ENCODE results near the gene APBB1IP.
"Not testable (repeated sequence)": the region's sequence is repeated elsewhere in the genome, so short reads cannot be mapped to it uniquely, and the experiment has no call there.

Gene APBB1IP

GRCh38 chr10:26441491-26442214, 3.5 kb downstream of the APBB1IP start:
- peak in 1 of 2 donors; percentile 62 for DNase-seq

GRCh38 chr10:26445411-26446031, 7.4 kb downstream of the APBB1IP start:
- no peak for DNase-seq

GRCh38 chr10:26446258-26446657, 8.1 kb downstream of the APBB1IP start:
- peak in 1 of 2 donors; percentile 28 for DNase-seq

GRCh38 chr10:26448292-26448691, 10.2 kb downstream of the APBB1IP start:
- DNase-seq = peak in 1 of 2 donors; percentile 41

- DNase-seq = peak; percentile 79 to 88
These were observed 10.7 kb downstream of the APBB1IP start for GRCh38 chr10:26448706-26449435.

- no peak for DNase-seq
These were observed 11.6 kb downstream of the APBB1IP start for GRCh38 chr10:26449726-26450125.

- no peak for DNase-seq
These were observed 13.8 kb downstream of the APBB1IP start for GRCh38 chr10:26451903-26452302.

GRCh38 chr10:26453850-26454249, 15.7 kb downstream of the APBB1IP start:
- DNase-seq = no peak

- DNase-seq = no peak
These were observed 16.8 kb downstream of the APBB1IP start for GRCh38 chr10:26454891-26455290.

- DNase-seq = no peak
These were observed 17.6 kb downstream of the APBB1IP start for GRCh38 chr10:26455567-26456315.

- no peak for DNase-seq
These were observed 18.9 kb downstream of the APBB1IP start for GRCh38 chr10:26457088-26457487.

- no peak for DNase-seq
These were observed 22.6 kb downstream of the APBB1IP start for GRCh38 chr10:26460736-26461135.

- no peak for DNase-seq
These were observed 25.8 kb downstream of the APBB1IP start for GRCh38 chr10:26463986-26464385.

- DNase-seq = no peak
These were observed 26.6 kb downstream of the APBB1IP start for GRCh38 chr10:26464632-26465280.

- not testable (repeated sequence) for DNase-seq
These were observed 28.4 kb downstream of the APBB1IP start for GRCh38 chr10:26466531-26466930.

GRCh38 chr10:26467639-26468038, 29.5 kb downstream of the APBB1IP start:
- peak in 1 of 2 donors; percentile 51 for DNase-seq

- DNase-seq = no peak
These were observed 30.1 kb downstream of the APBB1IP start for GRCh38 chr10:26468291-26468690.

- peak; percentile 44 to 67 for DNase-seq
These were observed 30.6 kb downstream of the APBB1IP start for GRCh38 chr10:26468700-26469099.

- no peak for DNase-seq
These were observed 34.3 kb downstream of the APBB1IP start for GRCh38 chr10:26472492-26472778.

- no peak for DNase-seq
These were observed 35.9 kb downstream of the APBB1IP start for GRCh38 chr10:26474026-26474425.

GRCh38 chr10:26474845-26475244, 36.7 kb downstream of the APBB1IP start:
- DNase-seq = peak in 1 of 2 donors; percentile 63

- peak in 1 of 2 donors; percentile 39 for DNase-seq
These were observed 37.2 kb downstream of the APBB1IP start for GRCh38 chr10:26475386-26475785.

GRCh38 chr10:26477501-26477900, 39.4 kb downstream of the APBB1IP start:
- no peak for DNase-seq

All from CD4-positive, alpha-beta T cell treated with Interferon alpha-2 for 1 hour (primary cell).